ENCODE results near the gene ADGRG4. TPM values are rescaled to one million over a fixed set of nuclear protein-coding genes. Genes with fewer than 3 reads are reported as not detected.

ADGRG4 gene
- total and polyA plus RNA-seq, 2 of the 8 experiments (the other 6 are each of a cell fraction or from before 2014, with no cell fraction given), result not detected

DNA sequence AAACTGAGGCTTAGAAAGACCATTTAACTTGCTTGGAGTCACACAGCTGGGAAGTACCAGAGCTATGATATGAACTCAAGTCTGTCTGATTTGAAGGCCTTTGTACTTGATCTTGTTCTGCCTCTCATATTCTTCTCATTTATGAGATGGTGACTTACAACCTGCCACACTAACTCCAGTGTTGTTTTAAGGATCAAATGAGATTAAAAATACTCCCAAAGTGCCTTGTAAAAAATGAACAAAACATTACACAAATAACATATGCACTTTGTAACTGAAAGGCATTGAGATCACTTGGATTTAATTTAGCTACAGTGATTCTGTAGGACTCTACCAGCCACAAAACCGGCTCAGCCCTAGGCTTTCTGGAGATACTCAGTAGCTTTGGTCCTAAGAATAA, 33.9 kb upstream of the ADGRG4 start:
- DNase-seq (ENCODE audit: low read depth in 1 of 2, low spot score in 2 of 2), result no peak
- Histone ChIP-seq H3K4ac (replicated peaks; ENCODE audit: insufficient read length, low read depth, low read length) (no peak overlapping the region), H3K27ac (ENCODE audit: low read depth, low read length) (no peak overlapping the region), H2BK15ac (ENCODE audit: low read length) (no peak overlapping the region), H2BK20ac (ENCODE audit: low read length) (no peak overlapping the region), H3K23ac (ENCODE audit: insufficient read length) (no peak overlapping the region), H2BK12ac (ENCODE audit: low read depth, low read length) (no peak overlapping the region), H3K27me3 (replicated peaks in 1 of 4; ENCODE audit: control insufficient read depth in 3 of 4, extremely low read depth in 1 of 4, insufficient read depth in 3 of 4, low read length in 3 of 4) (no peaks in the 10 kb centered on the region), H4K91ac (replicated peaks; ENCODE audit: insufficient read length, low read length) (no peak overlapping the region), H3K9ac (replicated peaks in 1 of 4; ENCODE audit: extremely low read depth in 1 of 4, low read depth in 3 of 4, low read length in 3 of 4) (no peak overlapping the region), H4K5ac (ENCODE audit: insufficient read length, low read depth, low read length) (no peak overlapping the region), H3K36me3 (ENCODE audit: control insufficient read depth in 2 of 4, insufficient read depth in 4 of 4, low read length in 3 of 4) (no peaks in the 10 kb centered on the region), H2BK120ac (replicated peaks; ENCODE audit: low read depth, low read length) (no peak overlapping the region), H3K14ac (ENCODE audit: insufficient read length) (no peak overlapping the region), H3K18ac (ENCODE audit: extremely low read depth, low read length) (no peak overlapping the region), H3K4me2 (ENCODE audit: insufficient read depth in 1 of 2, low read depth in 2 of 2, low read length in 2 of 2) (no peak overlapping the region), H3K9me3 (ENCODE audit: insufficient read depth in 2 of 2, low read depth in 1 of 2, low read length in 1 of 2) (no peaks in the 10 kb centered on the region), H3K23me2 (ENCODE audit: low read depth, low read length) (no peaks in the 10 kb centered on the region), H3K56ac (replicated peaks; ENCODE audit: insufficient read length, low read depth, low read length) (no peak overlapping the region), H4K8ac (ENCODE audit: extremely low read depth, insufficient read depth, low read length) (no peak overlapping the region), H2AK5ac (ENCODE audit: low read depth, low read length) (no peak overlapping the region), H3K4me3 (ENCODE audit: extremely low read depth in 1 of 4, insufficient read depth in 2 of 4, low read depth in 3 of 4, low read length in 4 of 4) (no peak overlapping the region), H4K20me1 (replicated peaks in 1 of 2; ENCODE audit: control insufficient read depth in 1 of 2, insufficient read depth in 2 of 2, low read length in 2 of 2) (no peaks in the 10 kb centered on the region), H3K79me2 (ENCODE audit: control insufficient read depth in 1 of 2, insufficient read depth in 2 of 2, low read length in 2 of 2) (no peaks in the 10 kb centered on the region), H2AFZ (ENCODE audit: low read length) (no peak overlapping the region), H3K4me1 (replicated peaks in 1 of 4; ENCODE audit: control insufficient read depth in 3 of 4, insufficient read depth in 4 of 4, low read length in 3 of 4) (no peaks in the 10 kb centered on the region), H3K79me1 (ENCODE audit: low read depth, low read length) (no peaks in the 10 kb centered on the region), H2BK5ac (ENCODE audit: low read depth, low read length) (no peak overlapping the region)
- ChIA-PET POLR2A (ENCODE audit: partially characterized antibody) (no interaction called here), CTCF (ENCODE audit: partially characterized antibody) (interaction anchor here (0.6 to 2.5 kb wide), 7 partner anchors 11 to 824 kb away, joined by 3 to 13 read pairs (median 4); no protein-coding TSS in a partner anchor)
- TF ChIP-seq POLR2A (IDR thresholded peaks at IDR 0.05; ENCODE audit: control extremely low read depth in 1 of 2, low read depth in 2 of 2, low read length in 2 of 2) (no peak), GTF2F1 (IDR thresholded peaks at IDR 0.05; ENCODE audit: borderline replicate concordance, low read depth, low read length) (no peak), HDAC6 (IDR thresholded peaks at IDR 0.05; ENCODE audit: low read depth, low read length) (no peak), CHD2 (IDR thresholded peaks at IDR 0.05; ENCODE audit: low read length) (no peak), POLR2AphosphoS5 (IDR thresholded peaks at IDR 0.05; ENCODE audit: low read depth, low read length) (no peak), KDM4A (IDR thresholded peaks at IDR 0.05; ENCODE audit: low read depth, low read length, severe bottlenecking) (no peak), SUZ12 (IDR thresholded peaks at IDR 0.05; ENCODE audit: low read length) (no peak)
- TF ChIP-seq, protein P1, sequence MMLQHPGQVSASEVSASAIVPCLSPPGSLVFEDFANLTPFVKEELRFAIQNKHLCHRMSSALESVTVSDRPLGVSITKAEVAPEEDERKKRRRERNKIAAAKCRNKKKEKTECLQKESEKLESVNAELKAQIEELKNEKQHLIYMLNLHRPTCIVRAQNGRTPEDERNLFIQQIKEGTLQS (IDR thresholded peaks at IDR 0.05; ENCODE audit: insufficient read depth, low read depth, low read length), result no peak
- TF ChIP-seq, protein P2, sequence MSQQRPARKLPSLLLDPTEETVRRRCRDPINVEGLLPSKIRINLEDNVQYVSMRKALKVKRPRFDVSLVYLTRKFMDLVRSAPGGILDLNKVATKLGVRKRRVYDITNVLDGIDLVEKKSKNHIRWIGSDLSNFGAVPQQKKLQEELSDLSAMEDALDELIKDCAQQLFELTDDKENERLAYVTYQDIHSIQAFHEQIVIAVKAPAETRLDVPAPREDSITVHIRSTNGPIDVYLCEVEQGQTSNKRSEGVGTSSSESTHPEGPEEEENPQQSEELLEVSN (IDR thresholded peaks at IDR 0.05), result no peak
- 100% methylated on average over 1 of the region's 1 CpG; no CpG with 5 or more reads in 1 of the 2 experiments for WGBS, 2 experiments (ENCODE audit: extremely low coverage in 1 of 2, insufficient coverage in 1 of 2, insufficient read length in 1 of 2, insufficient replicate concordance in 2 of 2, low coverage in 1 of 2, low lambda C conversion rate in 2 of 2, missing lambda C conversion rate in 1 of 2)
- FAIRE-seq, result no peak
